ENCODE data around the gene TATDN2.

- TF ChIP-seq CTCF (IDR thresholded peaks at IDR 0.05) (no peak), EP300 (IDR thresholded peaks at IDR 0.05; ENCODE audit: low read depth) (no peak)
Measured at GRCh38 chr3:10329495-10330015, 81.3 kb downstream of the TATDN2 start.

Data from transverse colon (tissue), 3 donors.